Measurements from ENCODE around the gene ULBP1.
"Not testable (repeated sequence)": the region's sequence is repeated elsewhere in the genome, so short reads cannot be mapped to it uniquely, and the experiment has no call there.

The ULBP1 gene

GRCh38 chr6:149925253-149925973 lies 38.3 kb upstream of the ULBP1 start:
- peak overlapping the region; percentile 46 for H3K4me3 ChIP-seq (ENCODE audit: control insufficient read depth, low read depth, low read length)
- DNase-seq (ENCODE audit: low read depth): no peak
- no peak for TF ChIP-seq CTCF (IDR thresholded peaks at IDR 0.05; ENCODE audit: control insufficient read depth, insufficient read depth, low read depth, low read length, missing control alignments)

GRCh38 chr6:149925974-149926777 lies 37.6 kb upstream of the ULBP1 start:
- TF ChIP-seq CTCF (IDR thresholded peaks at IDR 0.05; ENCODE audit: control insufficient read depth, insufficient read depth, low read depth, low read length, missing control alignments): peak; percentile 96
- peak; percentile 25 for DNase-seq (ENCODE audit: low read depth)
- H3K4me3 ChIP-seq (ENCODE audit: control insufficient read depth, low read depth, low read length): peak overlapping the region; percentile 46

GRCh38 chr6:149927025-149927424 lies 36.7 kb upstream of the ULBP1 start:
- DNase-seq (ENCODE audit: low read depth); H3K4me3 ChIP-seq (ENCODE audit: control insufficient read depth, low read depth, low read length): not testable (repeated sequence)

- peak; percentile 58 for TF ChIP-seq CTCF (IDR thresholded peaks at IDR 0.05; ENCODE audit: control insufficient read depth, insufficient read depth, low read depth, low read length, missing control alignments)
- no peak overlapping the region for H3K4me3 ChIP-seq (ENCODE audit: control insufficient read depth, low read depth, low read length)
- DNase-seq (ENCODE audit: low read depth): no peak
Measured at GRCh38 chr6:149929422-149929821, 34.3 kb upstream of the ULBP1 start.

- TF ChIP-seq CTCF (IDR thresholded peaks at IDR 0.05; ENCODE audit: control insufficient read depth, insufficient read depth, low read depth, low read length, missing control alignments): no peak
- H3K4me3 ChIP-seq (ENCODE audit: control insufficient read depth, low read depth, low read length): no peak overlapping the region
Measured at GRCh38 chr6:149931501-149931900, 32.2 kb upstream of the ULBP1 start.

GRCh38 chr6:149933036-149933435 lies 30.7 kb upstream of the ULBP1 start:
- DNase-seq (ENCODE audit: low read depth): no peak
- TF ChIP-seq CTCF (IDR thresholded peaks at IDR 0.05; ENCODE audit: control insufficient read depth, insufficient read depth, low read depth, low read length, missing control alignments): no peak
- H3K4me3 ChIP-seq (ENCODE audit: control insufficient read depth, low read depth, low read length): no peak overlapping the region

More at GRCh38 chr6:149931501-149931900, 32.2 kb upstream of the ULBP1 start:
- no peak for DNase-seq (ENCODE audit: low read depth)

GRCh38 chr6:149933461-149933860 lies 30.3 kb upstream of the ULBP1 start:
- H3K4me3 ChIP-seq (ENCODE audit: control insufficient read depth, low read depth, low read length): no peak overlapping the region
- DNase-seq (ENCODE audit: low read depth): no peak
- TF ChIP-seq CTCF (IDR thresholded peaks at IDR 0.05; ENCODE audit: control insufficient read depth, insufficient read depth, low read depth, low read length, missing control alignments): no peak

All from AG09309 (cell line).